SK-N-SH (cell line): ENCODE measurements around the gene MC1R. TPM values are rescaled to one million over a fixed set of nuclear protein-coding genes. Genes with fewer than 3 reads are reported as not detected.

Experiments
- CTCF ChIA-PET: fragments of 300-600, 350-600 bp; formaldehyde crosslinking; extraction: SDS; loops from one replicate; lab custom pipeline; 2021; lab: Yijun Ruan, JAX
- POLR2A ChIA-PET: fragments of 350-600 bp; sonication (Branson Sonifier 250); formaldehyde crosslinking; extraction: SDS; loops from one replicate; lab custom pipeline; 2020; ENCODE audit warnings: antibody characterized with exemption, inconsistent platforms; lab: Yijun Ruan, JAX
- DNase-seq: peaks from one replicate; pipeline ENCODE4 v3.0.0; 2012
- H2AFZ ChIP-seq: fragments of 200-600 bp; sonication (generic); 2 replicates; pipeline ENCODE4 v1.8.1; 2016; ENCODE audit warnings: antibody characterized with exemption, mild to moderate bottlenecking, low read depth
- H3F3A ChIP-seq: fragments of 200-600 bp; sonication (generic); replicated peaks from 2 replicates; pipeline ENCODE3; 2016; ENCODE audit warnings: antibody characterized with exemption, mild to moderate bottlenecking; ENCODE audit not compliant: insufficient read depth
- H3K27ac ChIP-seq, 2 experiments: fragments of 200-500 bp in 1 of 2; fragments of 200-600 bp in 1 of 2; sonication (Bioruptor generic) in 1 of 2; sonication (generic), shearing (Covaris generic) in 1 of 2; 2 replicates each; pipeline versions ENCODE4 v1.5.1 to v1.6.1; 2014 to 2016; ENCODE audit warnings: low read depth in 2 of 2, inconsistent platforms in 1 of 2, low read length in 1 of 2, mild to moderate bottlenecking in 1 of 2, mixed read lengths in 1 of 2
- H3K27me3 ChIP-seq: fragments of 200-600 bp; sonication (generic), shearing (Covaris generic); 2 replicates; pipeline ENCODE4 v1.6.1; 2016; ENCODE audit warnings: mixed run types; ENCODE audit not compliant: insufficient read depth
- H3K36me3 ChIP-seq, 2 experiments: fragments of 200-500 bp in 1 of 2; fragments of 200-600 bp in 1 of 2; sonication (Bioruptor generic) in 1 of 2; sonication (generic) in 1 of 2; replicated peaks in 1 of 2; 2 replicates each; pipeline versions ENCODE3 to v1.5.1; 2014 to 2016; ENCODE audit warnings: low read length in 1 of 2, mild to moderate bottlenecking in 1 of 2; ENCODE audit not compliant: insufficient read depth in 2 of 2, control insufficient read depth in 1 of 2
- H3K4me1 ChIP-seq, 2 experiments: fragments of 200-500 bp in 1 of 2; fragments of 200-600 bp in 1 of 2; sonication (Bioruptor generic) in 1 of 2; sonication (generic), shearing (Covaris generic) in 1 of 2; 2 replicates each; pipeline versions ENCODE4 v1.5.1 to v1.6.1; 2014 to 2016; ENCODE audit warnings: low read depth in 1 of 2, low read length in 1 of 2, mixed run types in 1 of 2; ENCODE audit not compliant: insufficient read depth in 2 of 2, control insufficient read depth in 1 of 2
- H3K4me2 ChIP-seq: fragments of 200-600 bp; sonication (generic), shearing (Covaris generic); 2 replicates; pipeline ENCODE4 v1.6.1; 2017; ENCODE audit warnings: mixed run types
- H3K4me3 ChIP-seq, 2 experiments: fragments of 200-500 bp in 1 of 2; fragments of 200-600 bp in 1 of 2; sonication (Bioruptor generic) in 1 of 2; sonication (generic), shearing (Covaris generic) in 1 of 2; 2 replicates each; pipeline versions ENCODE4 v1.5.1 to v1.8.1; 2014 to 2016; ENCODE audit warnings: low read depth in 2 of 2, inconsistent platforms in 1 of 2, low read length in 1 of 2, mild to moderate bottlenecking in 1 of 2, mixed read lengths in 1 of 2, moderate library complexity in 1 of 2
- H3K79me2 ChIP-seq: fragments of 200-600 bp; sonication (generic); 2 replicates; pipeline ENCODE4 v1.8.1; 2017; ENCODE audit warnings: mild to moderate bottlenecking; ENCODE audit not compliant: insufficient read depth
- H3K9ac ChIP-seq: fragments of 200-600 bp; sonication (generic); 2 replicates; pipeline ENCODE4 v1.6.1; 2017; ENCODE audit warnings: mixed run types
- H3K9me2 ChIP-seq: fragments of 200-600 bp; sonication (generic); 2 replicates; pipeline ENCODE4 v1.6.1; 2017; ENCODE audit warnings: mixed run types
- H3K9me3 ChIP-seq: fragments of 200-600 bp; sonication (generic); 2 replicates; pipeline ENCODE4 v1.6.1; 2017; ENCODE audit warnings: mixed run types, mild to moderate bottlenecking, moderate library complexity
- H4K20me1 ChIP-seq: fragments of 200-600 bp; sonication (generic); 2 replicates; pipeline ENCODE4 v1.6.1; 2017; ENCODE audit warnings: mild to moderate bottlenecking, mixed run types; ENCODE audit not compliant: insufficient read depth
- CHD2 ChIP-seq: fragments of 150-350 bp; IDR thresholded peaks from 2 replicates; pipeline ENCODE4 v1.6.1; 2018; ENCODE audit warnings: low read length; ENCODE audit not compliant: partially characterized antibody
- CTCF ChIP-seq: fragments of 200-600 bp; sonication (generic); IDR thresholded peaks from 2 replicates; pipeline ENCODE4 v1.6.1; 2017; ENCODE audit warnings: antibody characterized with exemption, mild to moderate bottlenecking, moderate library complexity
- EP300 ChIP-seq, 2 experiments: IDR thresholded peaks; 2 replicates each; pipeline versions ENCODE4 v1.4.0 to v1.6.1; 2012; ENCODE audit warnings: borderline replicate concordance in 1 of 2, low read depth in 1 of 2, low read length in 1 of 2
- EZH2phosphoT487 ChIP-seq: fragments of 200-600 bp; sonication (generic); IDR thresholded peaks from 2 replicates; pipeline ENCODE4 v1.6.1; 2017; ENCODE audit warnings: low read depth, mixed run types, mild to moderate bottlenecking, antibody characterized with exemption, moderate library complexity, borderline replicate concordance
- FOSL2 ChIP-seq: IDR thresholded peaks from 2 replicates; pipeline ENCODE4 v1.4.0; 2012; ENCODE audit warnings: low read depth, mild to moderate bottlenecking, moderate library complexity, borderline replicate concordance
- IRF3 ChIP-seq: fragments of 150-350 bp; IDR thresholded peaks from 2 replicates; pipeline ENCODE4 v1.6.1; 2016; ENCODE audit warnings: mild to moderate bottlenecking, low read depth, low read length
- MAX ChIP-seq: IDR thresholded peaks from 2 replicates; pipeline ENCODE4 v1.4.0; 2012; ENCODE audit warnings: low read depth
- NFIC ChIP-seq: IDR thresholded peaks from 2 replicates; pipeline ENCODE4 v1.4.0; 2012; ENCODE audit warnings: borderline replicate concordance
- POLR2AphosphoS5 ChIP-seq: IDR thresholded peaks from 2 replicates; pipeline ENCODE4 v1.6.1; 2012; ENCODE audit warnings: low read depth, low read length
- RCOR1 ChIP-seq: fragments of 150-350 bp; IDR thresholded peaks from 2 replicates; pipeline ENCODE4 v1.6.1; 2017; ENCODE audit warnings: antibody characterized with exemption, low read length
- REST ChIP-seq: IDR thresholded peaks from 2 replicates; pipeline ENCODE4 v1.6.1; 2012; ENCODE audit warnings: mild to moderate bottlenecking, low read depth, low read length, moderate library complexity
- RFX5 ChIP-seq: IDR thresholded peaks from 2 replicates; pipeline ENCODE4 v1.6.1; 2012; ENCODE audit warnings: mild to moderate bottlenecking, improper control_type of control experiment, low read length
- USF1 ChIP-seq: IDR thresholded peaks from 2 replicates; pipeline ENCODE4 v1.4.0; 2012; ENCODE audit warnings: low read depth, borderline replicate concordance
- ZBTB33 ChIP-seq: IDR thresholded peaks from 2 replicates; pipeline ENCODE4 v1.4.0; 2012; ENCODE audit warnings: low read depth, borderline replicate concordance
- WGBS: methylation state at CpG from one replicate; pipeline ENCODE4 v1.1.6; 2017; ENCODE audit warnings: low lambda C conversion rate; 5-methylcytosine and 5-hydroxymethylcytosine counted together
- polyA plus RNA-seq, 3 experiments: library from polyadenylated mRNA; depleted of rRNA; stranded (reverse); fragments of >200 nt; gene quantifications; 2 replicates each; pipeline ENCODE4 v1.2.3, GENCODE V29; 2012

The MC1R gene
- polyA plus RNA-seq, 1 of the 3 experiments (the other 2 are of a cell fraction), result 11.1 TPM

- no peak for TF ChIP-seq ZBTB33
- no peak for TF ChIP-seq RFX5
- TF ChIP-seq RCOR1, result no peak
- TF ChIP-seq CHD2, result peak; percentile 22
- no peak for TF ChIP-seq USF1
- 0 out of 2 replicates have a peak, but pooled peaks have one; percentile 36 for TF ChIP-seq IRF3
Observed at GRCh38 chr16:89922884-89923639, 4.4 kb downstream of the MC1R start, which contains the start of gene TUBB3 (continued).

- H3K27me3 ChIP-seq, result no peaks in the 10 kb centered on the region
- peak overlapping the region; percentile 24 to 78; a peak in 3 of 4 replicates for H3K27ac ChIP-seq
- peaks cover 59% of the 10 kb centered on the region for H3K79me2 ChIP-seq
- WGBS, result 3% methylated on average over 7 of the region's 41 CpGs
- POLR2A ChIA-PET, result interaction anchor here (0.6 to 3.5 kb wide), 11 partner anchors 8 to 218 kb away, joined by 3 to 24 read pairs (median 5); partner anchors contain the start of genes DBNDD1 and TCF25
- peak overlapping the region; percentile 94 for H3K4me2 ChIP-seq
- H4K20me1 ChIP-seq, result peaks cover 53% of the 10 kb centered on the region
- H3K4me1 ChIP-seq, result peaks cover 12 to 36% of the 10 kb centered on the region in 2 experiments; a peak in 3 of 4 replicates
- no peak for TF ChIP-seq RCOR1
- no peak for TF ChIP-seq CTCF
- TF ChIP-seq FOSL2, result no peak
- no peak for TF ChIP-seq NFIC
- TF ChIP-seq POLR2AphosphoS5, result no peak
- TF ChIP-seq EP300 (IDR thresholded peaks at IDR 0.05; ENCODE audit: borderline replicate concordance in 1 of 2, low read depth in 1 of 2, low read length in 1 of 2), result no peak
- no peak for TF ChIP-seq MAX
- no peak for TF ChIP-seq EZH2phosphoT487
- no peak for TF ChIP-seq REST
- peak; percentile 61 for DNase-seq
- peaks cover 4 to 11% of the 10 kb centered on the region in 2 experiments for H3K36me3 ChIP-seq
- no peaks in the 10 kb centered on the region for H3K9me3 ChIP-seq
- peaks cover 41% of the 10 kb centered on the region for H3F3A ChIP-seq
- CTCF ChIA-PET, result interaction anchor here (1.2 to 6.1 kb wide), 6 partner anchors 14 to 223 kb away, joined by 3 to 53 read pairs (median 4); no protein-coding TSS in a partner anchor
- no peak overlapping the region for H2AFZ ChIP-seq
- peak overlapping the region; percentile 96 for H3K9ac ChIP-seq
- H3K4me3 ChIP-seq, result peak overlapping the region; percentile 83 to 89
- no peaks in the 10 kb centered on the region for H3K9me2 ChIP-seq
Observed at GRCh38 chr16:89923640-89924296, 5.1 kb downstream of the MC1R start.
